ENCODE data around the gene SFMBT1. TPM values are rescaled to one million over a fixed set of nuclear protein-coding genes. Genes with fewer than 3 reads are reported as not detected.

Gene SFMBT1
- polyA plus RNA-seq, 1 of the 3 experiments (the other 2 are of a cell fraction): 0.72 TPM

DNA sequence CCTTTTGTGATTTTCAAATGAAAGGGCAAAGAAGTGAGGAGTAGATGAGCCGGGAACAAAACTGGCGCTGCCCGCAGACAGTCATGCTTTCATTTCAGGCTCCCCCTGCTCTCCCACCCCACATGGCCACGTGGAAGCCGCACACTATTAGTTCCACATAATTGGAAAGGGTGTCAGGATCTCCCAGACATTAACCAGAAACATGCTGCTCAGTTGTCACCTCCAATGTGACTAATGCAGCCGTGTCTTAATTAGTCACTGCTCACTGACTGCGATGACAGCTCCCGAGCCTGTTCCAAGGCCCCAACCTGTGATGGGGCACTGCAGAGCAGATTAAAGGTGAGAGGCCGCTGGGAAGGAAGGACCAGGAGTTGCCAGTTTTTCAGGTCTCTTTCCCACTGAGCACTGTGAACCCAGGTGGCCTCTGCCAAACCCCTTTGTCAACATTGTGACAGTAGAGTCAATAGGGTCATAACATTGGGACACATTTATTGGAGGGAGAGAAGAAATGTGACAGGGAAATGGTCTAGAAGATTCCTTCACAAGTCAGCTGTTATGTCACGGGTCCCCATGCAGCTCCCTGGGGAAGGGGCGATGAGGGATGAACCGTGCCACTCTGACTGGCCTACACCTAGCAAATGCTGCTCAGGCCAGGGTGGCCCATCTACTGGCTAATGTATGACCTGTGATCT, 38.6 kb upstream of the SFMBT1 start:
- no peak for DNase-seq
- Histone ChIP-seq H3K4me3 (ENCODE audit: low read depth in 2 of 2, low read length in 1 of 2) (no peak overlapping the region), H3K4me1 (ENCODE audit: control insufficient read depth in 1 of 2, insufficient read depth in 2 of 2, low read depth in 1 of 2, low read length in 1 of 2) (peaks cover 0 to 18% of the 10 kb centered on the region in 2 experiments; a peak in 1 of 4 replicates), H3K27me3 (ENCODE audit: insufficient read depth) (no peaks in the 10 kb centered on the region), H3K4me2 (no peak overlapping the region), H3K9me3 (no peaks in the 10 kb centered on the region), H2AFZ (ENCODE audit: low read depth) (no peak overlapping the region), H3K9ac (no peak overlapping the region), H3K27ac (ENCODE audit: low read depth in 2 of 2, low read length in 1 of 2) (peak overlapping the region; percentile 51 to 73; a peak in 3 of 4 replicates), H3K9me2 (no peaks in the 10 kb centered on the region), H3K36me3 (replicated peaks in 1 of 2; ENCODE audit: control insufficient read depth in 1 of 2, insufficient read depth in 2 of 2, low read length in 1 of 2) (peaks cover 0 to 3% of the 10 kb centered on the region in 2 experiments), H3F3A (replicated peaks; ENCODE audit: insufficient read depth) (no peaks in the 10 kb centered on the region), H4K20me1 (ENCODE audit: insufficient read depth) (no peaks in the 10 kb centered on the region), H3K79me2 (ENCODE audit: insufficient read depth) (no peaks in the 10 kb centered on the region)
- TF ChIP-seq MXI1 (IDR thresholded peaks at IDR 0.05; ENCODE audit: low read depth, low read length): peak; percentile 36; the same call in 1 of the 2 replicates
- no peak for TF ChIP-seq JUND (IDR thresholded peaks at IDR 0.05)
- POLR2A ChIA-PET: interaction anchor here (1.0 to 1.2 kb wide), 2 partner anchors 10 to 38 kb away, joined by 3 to 4 read pairs; partner anchors contain the start of gene SFMBT1
- CTCF ChIA-PET: interaction anchor here (0.9 to 1.8 kb wide), 7 partner anchors 10 to 233 kb away, joined by 3 to 9 read pairs (median 3); no protein-coding TSS in a partner anchor
- 88% methylated on average over 10 of the region's 12 CpGs for WGBS (ENCODE audit: low lambda C conversion rate)

DNA sequence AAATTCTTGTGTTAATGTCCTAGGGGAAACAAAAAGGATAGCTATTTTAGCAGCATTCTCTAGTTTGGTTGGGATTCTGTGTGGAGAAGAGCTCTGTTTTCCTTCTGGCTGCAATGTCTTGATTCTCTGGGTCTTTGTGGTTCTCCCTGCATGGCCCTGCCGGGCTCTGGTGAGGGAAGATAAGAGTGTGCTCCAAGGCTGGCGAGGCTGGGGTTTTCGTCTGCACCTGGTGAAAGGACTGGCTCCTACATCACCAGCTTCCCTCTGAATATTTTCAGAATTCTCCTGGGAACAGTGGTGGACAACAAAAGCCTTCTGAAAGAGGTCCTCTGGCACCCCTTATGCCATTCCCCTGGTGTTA, 38.1 kb upstream of the SFMBT1 start:
- H3K4me1 ChIP-seq (ENCODE audit: control insufficient read depth in 1 of 2, insufficient read depth in 2 of 2, low read depth in 1 of 2, low read length in 1 of 2): peaks cover 0 to 18% of the 10 kb centered on the region in 2 experiments; a peak in 1 of 4 replicates
- no peaks in the 10 kb centered on the region for H3K36me3 ChIP-seq (replicated peaks in 1 of 2; ENCODE audit: control insufficient read depth in 1 of 2, insufficient read depth in 2 of 2, low read length in 1 of 2)
- H3K4me2 ChIP-seq: no peak overlapping the region
- H3K4me3 ChIP-seq (ENCODE audit: low read depth in 2 of 2, low read length in 1 of 2): no peak overlapping the region
- ChIA-PET POLR2A (interaction anchor here (1.0 to 1.2 kb wide), 2 partner anchors 9 to 38 kb away, joined by 3 to 4 read pairs; partner anchors contain the start of gene SFMBT1), CTCF (interaction anchor here (0.7 to 1.8 kb wide), 9 partner anchors 9 to 233 kb away, joined by 3 to 9 read pairs (median 3); no protein-coding TSS in a partner anchor)
- no peaks in the 10 kb centered on the region for H3K9me2 ChIP-seq
- H3K79me2 ChIP-seq (ENCODE audit: insufficient read depth): no peaks in the 10 kb centered on the region
- WGBS (ENCODE audit: low lambda C conversion rate): 66% methylated on average over 3 of the region's 3 CpGs
- no peaks in the 10 kb centered on the region for H3K27me3 ChIP-seq (ENCODE audit: insufficient read depth)
- H3K9ac ChIP-seq: no peak overlapping the region
- no peaks in the 10 kb centered on the region for H4K20me1 ChIP-seq (ENCODE audit: insufficient read depth)
- peak overlapping the region; percentile 51 to 73; a peak in 3 of 4 replicates for H3K27ac ChIP-seq (ENCODE audit: low read depth in 2 of 2, low read length in 1 of 2)
- no peak for TF ChIP-seq EZH2phosphoT487 (IDR thresholded peaks at IDR 0.05; ENCODE audit: borderline replicate concordance, low read depth)
- no peak overlapping the region for H2AFZ ChIP-seq (ENCODE audit: low read depth)
- H3K9me3 ChIP-seq: no peaks in the 10 kb centered on the region
- H3F3A ChIP-seq (replicated peaks; ENCODE audit: insufficient read depth): no peaks in the 10 kb centered on the region
- no peak for DNase-seq

DNA sequence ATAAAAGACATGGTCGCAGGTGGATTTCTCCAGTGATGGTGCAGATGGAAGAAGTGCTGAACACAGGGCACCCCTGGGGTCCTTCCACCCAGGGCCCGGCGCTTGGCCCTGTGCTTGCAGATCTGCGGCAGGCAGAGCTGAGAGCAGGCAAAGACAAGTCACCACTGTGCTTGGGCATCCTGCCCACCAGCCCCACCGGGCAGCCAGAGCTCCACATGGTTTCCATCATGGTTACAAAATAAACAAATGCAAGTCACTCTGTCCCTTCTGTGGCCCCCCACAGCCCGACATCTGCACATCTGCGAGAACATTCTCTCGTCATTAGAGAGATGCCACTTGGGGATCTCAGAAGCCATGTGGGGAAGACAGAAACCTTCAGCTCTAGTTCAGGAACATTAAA, 37.6 kb upstream of the SFMBT1 start:
- peak; percentile 77 for DNase-seq
- H3K9ac ChIP-seq: no peak overlapping the region
- no peak overlapping the region for H3K4me2 ChIP-seq

More for the DNA sequence above, 37.6 kb upstream of the SFMBT1 start:
- WGBS (ENCODE audit: low lambda C conversion rate): 66% methylated on average over 7 of the region's 8 CpGs
- no peaks in the 10 kb centered on the region for H3K9me3 ChIP-seq
- CTCF ChIA-PET: interaction anchor here (0.7 to 1.8 kb wide), 8 partner anchors 9 to 176 kb away, joined by 3 to 9 read pairs (median 3); no protein-coding TSS in a partner anchor
- peaks cover 0 to 18% of the 10 kb centered on the region in 2 experiments; a peak in 1 of 4 replicates for H3K4me1 ChIP-seq (ENCODE audit: control insufficient read depth in 1 of 2, insufficient read depth in 2 of 2, low read depth in 1 of 2, low read length in 1 of 2)
- TF ChIP-seq POLR2AphosphoS5 (IDR thresholded peaks at IDR 0.05; ENCODE audit: low read depth, low read length) (no peak), TCF12 (IDR thresholded peaks at IDR 0.05) (peak; percentile 46; the same call in 1 of the 2 replicates), RCOR1 (IDR thresholded peaks at IDR 0.05; ENCODE audit: low read length) (peak; percentile 66), SIN3A (IDR thresholded peaks at IDR 0.05; ENCODE audit: borderline replicate concordance, low read depth, low read length) (no peak), EP300 (IDR thresholded peaks at IDR 0.05; ENCODE audit: borderline replicate concordance in 1 of 2, low read depth in 1 of 2, low read length in 1 of 2) (peak in 1 of 2 experiments; percentile 52; a peak in 2 of 4 replicates), MXI1 (IDR thresholded peaks at IDR 0.05; ENCODE audit: low read depth, low read length) (peak; percentile 62; the same call in 1 of the 2 replicates), CHD2 (IDR thresholded peaks at IDR 0.05; ENCODE audit: low read length, partially characterized antibody) (peak; percentile 18)
- POLR2A ChIA-PET: interaction anchor here (1.0 to 1.2 kb wide), 2 partner anchors 9 to 37 kb away, joined by 3 to 4 read pairs; partner anchors contain the start of gene SFMBT1
- no peak overlapping the region for H2AFZ ChIP-seq (ENCODE audit: low read depth)
- H3K4me3 ChIP-seq (ENCODE audit: low read depth in 2 of 2, low read length in 1 of 2): no peak overlapping the region
- H3F3A ChIP-seq (replicated peaks; ENCODE audit: insufficient read depth): no peaks in the 10 kb centered on the region
- H3K79me2 ChIP-seq (ENCODE audit: insufficient read depth): no peaks in the 10 kb centered on the region
- H3K36me3 ChIP-seq (replicated peaks in 1 of 2; ENCODE audit: control insufficient read depth in 1 of 2, insufficient read depth in 2 of 2, low read length in 1 of 2): no peaks in the 10 kb centered on the region
- H3K27ac ChIP-seq (ENCODE audit: low read depth in 2 of 2, low read length in 1 of 2): peak overlapping the region; percentile 51 to 73; a peak in 3 of 4 replicates
- no peaks in the 10 kb centered on the region for H3K27me3 ChIP-seq (ENCODE audit: insufficient read depth)
- H3K9me2 ChIP-seq: no peaks in the 10 kb centered on the region
- no peaks in the 10 kb centered on the region for H4K20me1 ChIP-seq (ENCODE audit: insufficient read depth)
